GM18907 (cell line): ENCODE measurements around the gene HELLS.
"Not testable (repeated sequence)": the region's sequence is repeated elsewhere in the genome, so short reads cannot be mapped to it uniquely, and the experiment has no call there.

ENCODE experiments used
- ATAC-seq: cut with Tn5 transposase; IDR thresholded peaks from one replicate; pipeline ENCODE4 v1.9.1; 2021; ENCODE audit warnings: mild to moderate bottlenecking, moderate library complexity; ENCODE audit not compliant: unreplicated experiment

The HELLS gene

DNA sequence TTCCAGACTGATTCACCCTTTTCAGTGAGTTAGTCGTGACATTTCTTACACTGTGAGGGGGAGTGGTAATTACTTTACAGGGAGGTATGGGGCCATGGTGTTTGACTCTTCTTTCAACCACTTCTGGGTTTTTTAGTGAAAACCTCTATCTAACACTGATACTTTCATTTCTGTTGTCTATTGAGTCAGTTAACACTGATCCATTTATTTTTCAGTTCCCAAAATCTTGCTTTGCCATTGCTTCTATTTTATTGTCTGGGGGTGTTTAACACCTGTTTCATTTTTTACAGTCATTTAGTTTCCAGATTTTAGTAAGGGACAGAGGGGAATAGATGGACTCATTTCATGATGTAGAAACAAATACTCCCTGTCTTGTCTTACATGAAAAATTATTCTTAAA lies 61.5 kb downstream of the HELLS start:
- ATAC-seq = peak; percentile 83

DNA sequence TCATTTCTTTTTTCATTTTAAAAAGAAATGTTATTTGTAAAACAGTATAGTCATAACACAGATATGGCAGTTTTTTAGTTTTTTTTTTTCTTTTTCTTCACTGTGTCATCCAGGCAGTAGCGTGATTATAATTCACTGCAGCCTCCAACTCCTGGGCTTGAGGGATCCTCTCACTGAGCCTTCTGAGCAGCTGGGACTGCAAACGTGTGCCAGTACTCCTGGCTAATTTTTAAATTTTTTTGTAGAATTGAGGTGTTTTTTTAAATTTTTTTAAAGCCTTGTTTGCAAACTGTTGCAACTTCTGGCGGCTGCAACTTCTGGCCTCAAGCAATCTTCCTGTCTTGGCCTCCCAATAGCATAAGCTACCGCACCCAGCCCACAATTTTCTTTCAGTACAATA lies 63.0 kb downstream of the HELLS start:
- ATAC-seq = no peak

DNA sequence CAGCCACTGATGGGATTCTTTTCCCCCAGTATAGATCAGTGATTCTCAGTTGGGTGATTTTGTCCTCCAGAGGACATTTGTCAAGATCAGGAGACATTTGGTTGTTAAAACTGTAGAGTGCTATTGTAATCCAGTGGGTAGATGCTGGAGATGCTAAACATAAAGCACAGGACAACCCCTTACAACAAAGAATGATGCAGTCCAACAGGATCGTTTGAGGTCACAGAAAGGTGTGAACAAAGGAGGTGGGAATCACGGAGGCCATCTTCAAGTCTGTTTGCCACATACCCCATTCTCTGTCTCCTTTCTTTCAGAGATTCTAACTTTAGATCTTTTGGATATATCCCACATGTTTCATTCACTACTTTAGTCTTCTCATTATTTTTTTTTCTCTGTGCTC lies 69.0 kb downstream of the HELLS start:
- ATAC-seq = no peak

DNA sequence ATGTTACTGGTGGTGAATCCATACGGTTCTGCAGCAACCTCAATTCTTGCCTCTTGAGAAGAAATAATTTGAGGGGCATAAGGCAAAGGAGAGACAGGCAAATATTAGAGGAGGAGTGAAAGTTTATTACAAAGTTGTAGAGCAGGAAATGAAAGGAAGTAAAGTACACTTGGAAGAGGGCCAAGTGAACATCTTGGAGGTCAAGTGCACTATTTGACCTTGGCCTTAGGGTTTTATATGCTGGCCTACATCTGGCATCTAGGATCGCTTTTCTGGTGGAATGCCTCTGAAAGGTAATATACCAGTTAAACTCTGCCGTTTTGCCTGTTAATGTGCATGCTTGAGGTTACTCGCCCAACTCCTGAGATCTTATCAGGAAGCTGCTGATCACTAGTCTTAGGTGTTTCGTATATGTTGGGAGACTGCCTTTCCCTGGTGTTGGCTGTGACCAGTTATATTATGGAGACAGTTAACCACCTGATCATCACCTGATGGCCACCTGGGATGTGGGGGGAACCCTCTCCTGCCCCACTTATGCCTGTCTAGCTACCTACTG lies 71.9 kb downstream of the HELLS start:
- no peak for ATAC-seq

DNA sequence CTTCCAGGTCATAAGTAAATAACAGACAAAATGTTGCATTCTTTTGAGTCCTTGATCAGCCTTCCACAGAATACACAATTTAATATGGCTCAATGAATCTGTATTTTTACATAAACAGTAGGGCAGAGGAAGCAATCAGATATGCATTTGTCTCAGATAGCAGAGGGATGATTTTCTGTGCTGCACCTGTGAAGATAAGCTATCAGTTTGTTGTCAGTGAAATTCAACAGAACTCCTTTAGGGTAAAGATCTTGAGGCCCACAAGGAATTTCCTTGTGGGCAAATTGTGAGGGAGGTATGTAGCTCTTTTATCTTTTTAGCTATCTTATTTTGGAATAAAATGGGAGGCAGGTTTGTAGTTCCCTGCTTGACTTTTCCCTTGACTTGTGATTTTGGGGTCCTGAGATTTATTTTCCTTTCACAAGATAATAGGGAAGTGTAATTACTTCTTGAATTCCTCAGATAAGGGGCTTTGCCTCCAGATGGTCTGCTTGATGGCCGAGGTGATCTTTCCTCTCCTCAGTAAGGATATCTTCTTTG lies 77.1 kb downstream of the HELLS start:
- ATAC-seq = no peak

DNA sequence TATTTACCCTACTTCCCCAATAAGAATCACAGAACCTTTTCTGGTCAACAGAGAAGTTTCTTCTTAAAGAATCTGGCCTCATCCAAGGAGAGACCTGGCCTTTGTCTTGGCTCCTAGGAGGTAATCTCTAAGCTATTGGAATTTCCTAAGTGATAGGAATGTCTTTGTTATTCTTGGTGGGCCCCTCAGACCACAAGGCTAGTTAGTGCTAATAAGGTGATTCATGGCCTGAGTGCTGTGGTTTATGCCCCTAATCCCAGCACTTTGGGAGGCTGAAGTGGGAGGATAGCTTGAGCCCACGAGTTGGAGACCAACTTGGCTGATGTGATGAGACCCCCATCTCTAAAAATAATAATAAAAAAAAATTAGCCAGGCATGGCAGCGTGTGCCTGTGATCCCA lies 78.0 kb downstream of the HELLS start:
- no peak for ATAC-seq

DNA sequence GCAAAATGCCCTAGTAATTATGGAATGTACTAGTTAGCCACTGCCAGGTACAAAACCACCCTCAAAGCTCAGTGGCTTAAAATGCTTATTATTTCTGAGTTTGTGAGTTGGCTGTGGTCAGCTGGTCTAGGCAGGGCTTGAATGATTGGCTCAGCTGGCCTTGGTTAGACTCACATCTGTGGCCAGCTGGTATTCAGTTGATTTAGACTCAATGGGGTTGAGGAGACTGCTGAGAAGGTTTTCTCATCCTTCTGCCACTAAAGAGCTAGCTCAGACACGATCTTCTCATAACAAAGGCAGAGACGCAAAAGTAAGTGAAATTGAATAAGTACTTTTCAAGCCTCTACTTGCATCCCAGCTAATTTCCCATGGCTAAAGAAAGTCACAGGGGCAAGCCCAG lies 80.9 kb downstream of the HELLS start:
- ATAC-seq = no peak

DNA sequence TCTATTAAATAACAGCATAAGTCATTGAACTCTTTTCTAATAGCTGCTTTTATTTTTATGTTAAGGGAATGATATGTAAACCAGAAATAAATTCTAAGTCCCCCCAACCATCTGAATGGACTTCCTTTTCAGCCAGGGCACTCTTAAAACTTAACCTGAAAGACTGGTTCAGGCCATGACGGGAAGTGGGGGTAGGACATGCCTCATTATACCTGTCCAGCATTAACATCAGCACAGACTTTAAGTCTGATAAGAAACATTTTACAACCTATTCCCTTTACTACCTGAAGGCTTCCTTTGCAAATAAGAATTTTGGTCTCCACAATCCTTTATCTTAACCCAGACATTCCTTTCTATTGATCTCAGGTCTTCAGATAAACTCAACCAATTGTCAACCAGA lies 81.9 kb downstream of the HELLS start:
- no peak for ATAC-seq

DNA sequence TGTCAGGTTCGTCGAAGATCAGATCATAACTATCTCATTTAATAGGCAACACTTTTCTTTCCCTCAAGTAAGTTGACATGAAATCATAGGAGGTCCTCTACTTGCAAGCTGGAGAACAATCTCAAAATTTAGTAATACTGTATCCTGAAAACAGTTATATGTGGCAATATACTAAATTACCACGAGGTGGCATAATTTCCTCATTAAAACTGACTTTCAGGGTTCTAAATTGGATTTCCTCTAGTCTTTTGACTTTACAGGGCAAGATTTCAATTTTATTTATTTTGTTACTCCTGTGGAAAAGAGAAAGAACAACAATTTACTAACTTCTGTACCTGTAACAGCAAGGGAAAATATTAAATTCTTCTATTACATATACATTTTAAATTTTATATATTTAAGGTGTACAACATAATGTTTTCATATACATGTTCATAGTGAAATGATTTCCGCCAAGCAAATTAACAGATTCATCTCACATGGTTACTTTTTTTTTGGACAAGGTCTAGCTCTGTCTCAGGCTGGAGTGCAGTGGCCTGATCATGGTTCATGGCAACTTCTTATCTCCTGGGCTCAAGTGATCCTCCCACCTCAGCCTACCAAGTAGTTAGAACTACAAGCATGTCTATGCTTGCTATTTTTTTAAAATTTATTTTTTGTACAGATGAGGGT lies 84.6 kb downstream of the HELLS start:
- no peak for ATAC-seq

DNA sequence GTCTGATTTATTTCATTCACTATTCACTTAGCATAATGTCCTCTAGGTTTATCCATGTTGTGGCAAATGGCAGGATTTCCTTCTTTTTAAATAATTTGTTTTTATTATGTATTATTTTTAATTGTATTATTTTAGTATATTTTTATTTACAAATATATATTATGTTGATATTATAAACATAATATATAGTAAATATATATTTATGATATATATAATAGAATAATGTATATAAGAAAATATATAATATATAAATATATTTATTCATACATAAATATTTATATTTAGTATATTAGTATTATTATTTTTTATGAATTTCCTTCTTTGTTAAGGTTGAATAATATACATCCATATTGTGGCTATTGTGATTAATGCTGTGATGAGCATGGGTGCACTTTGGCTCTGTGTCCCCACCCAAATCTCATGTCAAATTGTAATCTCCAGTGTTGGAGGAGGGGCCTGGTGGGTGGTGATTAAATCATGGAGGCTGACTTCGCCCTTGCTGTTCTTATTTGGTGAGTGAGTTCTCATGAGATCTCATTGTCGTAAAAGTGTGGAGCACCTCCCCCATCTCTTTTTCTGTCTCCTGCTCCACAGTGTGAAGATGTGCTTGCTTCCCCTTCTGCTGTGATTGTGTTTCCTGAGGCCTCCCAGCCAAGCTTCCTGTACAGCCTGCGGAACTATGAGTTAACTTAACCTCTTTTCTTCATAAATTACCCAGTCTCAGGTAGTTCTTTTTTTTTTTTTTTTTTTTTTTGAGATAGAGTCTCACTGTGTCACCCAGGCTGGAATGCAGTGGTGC lies 85.7 kb downstream of the HELLS start:
- ATAC-seq = no peak

DNA sequence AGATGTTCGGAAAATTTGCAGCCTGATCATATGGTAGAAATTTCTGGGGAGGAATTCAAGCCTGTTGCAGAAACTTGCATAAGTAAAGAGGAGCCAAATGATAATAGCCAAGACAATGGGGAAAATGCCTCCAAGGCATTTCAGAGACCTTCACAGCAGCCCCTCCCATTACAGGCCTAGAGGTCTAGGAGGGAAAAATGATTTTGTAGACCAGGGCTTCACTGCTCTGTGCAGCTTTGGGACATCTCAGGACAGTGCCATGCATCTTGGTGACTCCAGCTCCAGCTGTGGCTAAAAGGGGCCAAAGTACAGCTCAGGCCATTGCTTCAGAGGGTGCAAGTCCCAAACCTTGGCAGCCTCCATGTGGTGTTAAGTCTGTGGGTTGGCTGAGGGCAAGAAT lies 87.4 kb downstream of the HELLS start:
- ATAC-seq = no peak

DNA sequence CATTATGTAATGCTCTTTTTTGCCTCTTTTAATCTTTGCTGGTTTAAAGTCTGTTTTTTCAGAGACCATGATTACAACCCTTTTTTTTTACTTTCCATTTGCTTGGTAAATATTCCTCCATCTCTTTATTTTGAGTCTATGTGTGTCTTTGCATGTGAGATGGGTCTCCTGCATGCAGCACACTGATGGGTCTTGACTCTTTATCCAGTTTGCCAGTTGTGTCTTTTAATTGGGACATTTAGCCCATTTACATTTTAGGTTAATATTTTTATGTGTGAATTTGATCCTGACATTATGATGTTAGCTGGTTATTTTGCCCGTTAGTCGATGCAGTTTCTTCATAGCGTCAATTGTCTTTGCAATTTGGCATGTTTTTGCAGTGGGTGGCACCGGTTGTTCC lies 92.5 kb downstream of the HELLS start:
- not testable (repeated sequence) for ATAC-seq

DNA sequence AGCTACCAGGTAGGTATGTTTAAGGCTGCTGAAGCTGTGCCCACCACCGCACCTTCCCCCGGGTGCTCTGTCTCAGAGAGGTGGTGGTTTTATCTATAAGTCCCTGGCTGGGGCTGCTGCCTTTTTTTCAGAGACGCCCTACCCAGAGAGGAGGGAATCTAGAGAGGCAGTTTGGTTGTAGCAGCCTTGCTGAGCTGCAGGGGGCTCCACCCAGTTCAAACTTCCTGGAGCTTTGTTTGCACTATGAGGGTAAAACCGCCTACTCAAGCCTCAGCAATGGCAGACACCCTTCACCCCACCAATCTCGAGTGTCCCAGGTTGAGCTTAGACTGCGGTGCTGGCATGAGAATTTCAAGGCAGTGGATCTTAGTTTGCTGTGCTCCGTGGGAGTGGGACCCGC lies 94.3 kb downstream of the HELLS start:
- ATAC-seq = no peak

DNA sequence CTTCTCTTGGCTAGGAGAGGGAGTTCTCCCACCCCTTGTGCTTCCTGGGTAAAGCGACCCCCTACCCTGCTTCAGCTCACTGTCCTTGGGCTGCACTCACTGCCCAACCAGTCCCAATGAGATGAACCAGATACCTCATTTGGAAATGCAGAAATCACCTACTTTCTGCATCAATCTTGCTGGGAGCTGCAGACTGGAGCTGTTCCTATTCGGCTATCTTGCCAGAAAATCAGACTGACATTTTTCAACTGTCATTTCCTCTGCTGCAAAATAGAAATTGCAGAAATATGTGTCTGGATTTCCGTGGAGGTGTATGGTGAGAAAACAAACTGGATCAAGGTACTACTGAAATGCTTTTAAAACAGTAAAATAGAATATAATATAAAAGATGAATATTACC lies 95.0 kb downstream of the HELLS start:
- ATAC-seq = no peak

DNA sequence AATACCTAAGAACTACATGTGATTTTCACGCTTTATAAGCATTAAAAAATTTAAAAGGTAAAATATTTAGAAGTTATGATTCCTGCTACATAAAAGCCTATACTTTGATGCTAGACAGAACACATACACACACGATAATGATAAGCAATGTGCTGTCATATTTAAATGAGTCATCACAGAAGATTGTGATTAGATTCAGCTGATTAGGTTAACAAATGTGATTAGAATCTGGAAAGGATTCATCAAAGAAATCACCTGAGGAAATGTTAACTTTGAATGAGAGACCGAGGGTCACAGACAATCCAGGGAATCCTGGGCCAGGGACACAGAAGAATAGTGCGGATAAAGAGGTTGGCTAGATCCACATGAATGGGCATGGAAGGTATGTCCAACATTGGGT lies 95.9 kb downstream of the HELLS start:
- ATAC-seq = no peak

DNA sequence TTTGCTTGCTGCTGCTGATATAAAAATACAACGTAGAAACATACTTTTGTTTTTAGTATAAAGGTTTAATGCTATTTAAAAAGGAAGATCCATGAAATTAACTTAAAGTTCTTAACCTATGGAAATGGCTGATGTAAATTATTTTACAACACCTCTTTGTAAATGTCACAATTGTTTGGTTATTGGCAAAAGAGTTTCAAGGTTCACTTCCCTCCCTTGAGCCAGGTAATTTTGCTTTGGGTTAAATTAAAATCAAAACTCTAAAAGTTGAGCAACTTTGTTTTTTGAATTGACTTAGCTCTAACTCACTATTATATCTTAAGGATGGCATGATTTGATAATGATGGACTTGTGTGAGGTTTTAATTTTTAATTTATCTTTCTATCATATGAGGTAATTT lies 98.8 kb downstream of the HELLS start:
- ATAC-seq = no peak

DNA sequence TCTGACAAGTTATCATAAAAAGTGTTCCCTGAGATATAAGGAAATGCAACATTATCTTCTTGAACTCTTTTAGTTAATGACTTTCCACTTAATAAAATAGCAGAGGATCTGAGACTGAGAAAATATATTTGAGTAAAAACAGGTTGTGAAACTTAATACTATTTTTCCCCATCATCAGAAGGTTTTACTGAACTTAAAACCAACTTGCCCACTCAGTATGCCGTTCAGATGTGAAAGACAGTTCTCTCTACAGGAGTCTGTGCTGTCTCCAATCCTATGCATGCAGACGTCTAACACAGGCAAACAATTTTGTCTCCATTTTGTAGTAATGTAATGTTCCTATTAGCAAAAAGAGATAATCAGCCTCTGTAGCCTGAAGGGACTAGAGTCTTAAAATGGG lies 99.7 kb downstream of the HELLS start:
- peak; percentile 82 for ATAC-seq
